BJ (cell line): Measurements from ENCODE around the gene RGMB. TPM values are rescaled to one million over a fixed set of nuclear protein-coding genes. Genes with fewer than 3 reads are reported as not detected.

Experiments used
- CTCF ChIA-PET: fragments of 350-600 bp; formaldehyde crosslinking; extraction: SDS; loops from one replicate; lab custom pipeline; 2021; ENCODE audit warnings: antibody characterized with exemption, inconsistent platforms; lab: Yijun Ruan, JAX
- POLR2A ChIA-PET: fragments of 300-600 bp; sonication (Branson Sonifier 250); formaldehyde crosslinking; extraction: SDS; loops from one replicate; lab custom pipeline; 2021; ENCODE audit warnings: antibody characterized with exemption; lab: Charles Lee
- DNase-seq: peaks from one replicate; pipeline ENCODE4 v3.0.0-alpha.2; 2011; ENCODE audit warnings: low read depth
- H3K27me3 ChIP-seq: 2 replicates; pipeline ENCODE4 v1.6.0; 2011; ENCODE audit warnings: low read length; ENCODE audit not compliant: control insufficient read depth, insufficient read depth
- H3K36me3 ChIP-seq: 2 replicates; pipeline ENCODE4 v1.5.1; 2011; ENCODE audit warnings: low read length; ENCODE audit not compliant: control insufficient read depth, insufficient read depth
- H3K4me3 ChIP-seq: 2 replicates; pipeline ENCODE4 v1.5.1; 2011; ENCODE audit warnings: low read depth, mild to moderate bottlenecking, control low read depth, low read length
- polyA minus RNA-seq: library from RNA; depleted of rRNA, polyadenylated mRNA; stranded (reverse); fragments of >200 nt; gene quantifications from 2 replicates; pipeline ENCODE4 v1.2.3, GENCODE V29; 2011; rRNA and poly(A)+ RNA removed
- polyA plus RNA-seq: library from polyadenylated mRNA; depleted of rRNA; stranded (reverse); fragments of >200 nt; gene quantifications from 2 replicates; pipeline ENCODE4 v1.2.3, GENCODE V29; 2011; rRNA removed
- TF ChIP-seq, protein P1 (sequence below): IDR thresholded peaks from 2 replicates; pipeline ENCODE4 v1.5.1; 2011; ENCODE audit warnings: low read depth, mild to moderate bottlenecking, control low read depth, inconsistent platforms, low read length, moderate library complexity; ENCODE audit not compliant: insufficient read depth

Gene RGMB
- 64.3 and 89.7 TPM in 2 replicates for polyA plus RNA-seq
- 101 and 115 TPM in 2 replicates for polyA minus RNA-seq

- CTCF ChIA-PET: interaction anchor here (0.9 to 1.2 kb wide), 2 partner anchors 306 to 375 kb away, joined by 3 read pairs; no protein-coding TSS in a partner anchor
- H3K4me3 ChIP-seq: peak within 1 kb of the TSS; percentile 84
- peaks cover 7% of the 10 kb centered on the region for H3K36me3 ChIP-seq
- POLR2A ChIA-PET: no interaction called here
- TF ChIP-seq, protein P1, sequence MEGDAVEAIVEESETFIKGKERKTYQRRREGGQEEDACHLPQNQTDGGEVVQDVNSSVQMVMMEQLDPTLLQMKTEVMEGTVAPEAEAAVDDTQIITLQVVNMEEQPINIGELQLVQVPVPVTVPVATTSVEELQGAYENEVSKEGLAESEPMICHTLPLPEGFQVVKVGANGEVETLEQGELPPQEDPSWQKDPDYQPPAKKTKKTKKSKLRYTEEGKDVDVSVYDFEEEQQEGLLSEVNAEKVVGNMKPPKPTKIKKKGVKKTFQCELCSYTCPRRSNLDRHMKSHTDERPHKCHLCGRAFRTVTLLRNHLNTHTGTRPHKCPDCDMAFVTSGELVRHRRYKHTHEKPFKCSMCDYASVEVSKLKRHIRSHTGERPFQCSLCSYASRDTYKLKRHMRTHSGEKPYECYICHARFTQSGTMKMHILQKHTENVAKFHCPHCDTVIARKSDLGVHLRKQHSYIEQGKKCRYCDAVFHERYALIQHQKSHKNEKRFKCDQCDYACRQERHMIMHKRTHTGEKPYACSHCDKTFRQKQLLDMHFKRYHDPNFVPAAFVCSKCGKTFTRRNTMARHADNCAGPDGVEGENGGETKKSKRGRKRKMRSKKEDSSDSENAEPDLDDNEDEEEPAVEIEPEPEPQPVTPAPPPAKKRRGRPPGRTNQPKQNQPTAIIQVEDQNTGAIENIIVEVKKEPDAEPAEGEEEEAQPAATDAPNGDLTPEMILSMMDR: no peak
- no peaks in the 10 kb centered on the region for H3K27me3 ChIP-seq
- peak; percentile 96 for DNase-seq
Observed at GRCh38 chr5:98773464-98774191, at the start of gene RGMB. Gene RGMB (plus strand): TSS chr5:98773663. CDS start chr5:98774071, 408 bp downstream.

DNA sequence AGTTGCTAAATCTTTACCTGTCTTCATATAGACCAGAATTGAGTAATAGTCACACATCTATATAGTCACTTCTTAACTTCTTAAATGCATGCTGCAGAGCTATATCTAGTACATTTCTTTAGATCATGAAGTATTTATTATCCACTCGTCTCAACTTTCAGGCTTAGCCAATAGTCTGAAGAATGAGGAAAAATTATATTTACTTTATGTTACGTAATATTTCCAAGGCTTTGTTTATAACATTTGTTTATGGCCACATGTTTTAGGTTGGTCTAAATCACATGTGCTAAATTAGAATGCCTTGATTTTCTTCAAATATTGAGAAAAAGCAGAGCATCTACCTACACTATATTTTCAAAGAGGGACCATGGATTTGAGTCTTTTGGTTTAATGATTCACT, 47.2 kb upstream of the RGMB start:
- H3K27me3 ChIP-seq: no peaks in the 10 kb centered on the region
- TF ChIP-seq, protein P1: no peak
- POLR2A ChIA-PET: no interaction called here
- DNase-seq: no peak
- CTCF ChIA-PET: no interaction called here
- no peak overlapping the region for H3K4me3 ChIP-seq
- no peaks in the 10 kb centered on the region for H3K36me3 ChIP-seq

DNA sequence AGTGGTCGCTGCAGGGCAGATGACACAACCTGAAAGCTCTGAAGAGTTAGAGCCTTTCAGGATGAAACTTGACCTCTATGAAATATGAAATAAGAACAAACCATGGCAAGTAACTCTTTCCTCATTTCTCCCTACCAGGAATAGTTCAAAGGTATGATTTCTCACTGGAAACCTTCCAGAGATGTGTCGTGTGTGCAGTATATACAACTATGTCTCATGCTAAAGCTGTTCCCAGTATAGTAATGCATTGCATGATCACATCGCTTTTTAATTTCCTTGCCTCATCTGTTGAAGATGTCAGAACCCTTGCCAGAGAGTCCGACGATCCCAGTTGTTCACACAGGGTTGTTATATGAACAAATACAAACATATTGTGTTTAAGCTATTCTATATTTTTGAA, 45.8 kb upstream of the RGMB start:
- TF ChIP-seq, protein P1: no peak
- ChIA-PET POLR2A (no interaction called here), CTCF (no interaction called here)
- no peak overlapping the region for H3K4me3 ChIP-seq
- no peaks in the 10 kb centered on the region for H3K36me3 ChIP-seq
- DNase-seq: no peak
- no peaks in the 10 kb centered on the region for H3K27me3 ChIP-seq

DNA sequence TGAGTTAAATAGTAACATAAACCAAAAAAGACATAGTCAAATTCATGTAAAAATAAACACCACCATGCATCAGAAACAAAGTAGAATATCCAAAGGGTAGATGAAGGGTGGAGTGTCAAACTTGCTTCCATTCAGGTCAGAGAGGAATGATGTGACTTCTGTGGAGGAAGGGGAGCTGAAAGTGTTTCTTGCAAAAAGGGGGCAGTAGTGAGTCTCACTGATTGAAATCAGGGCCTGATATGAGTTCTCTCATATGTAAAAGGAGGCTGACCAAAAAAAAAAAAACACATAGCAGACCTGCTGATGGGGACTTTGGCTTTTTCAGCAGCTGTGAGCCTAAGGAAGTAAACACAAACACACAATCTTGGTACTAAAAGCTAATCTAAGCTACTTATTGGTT, 38.8 kb upstream of the RGMB start:
- CTCF ChIA-PET: interaction anchor here (0.6 to 1.2 kb wide), 2 partner anchors 9 to 42 kb away, joined by 3 read pairs; no protein-coding TSS in a partner anchor
- Histone ChIP-seq H3K4me3 (no peak overlapping the region), H3K36me3 (no peaks in the 10 kb centered on the region), H3K27me3 (no peaks in the 10 kb centered on the region)
- no peak for DNase-seq
- TF ChIP-seq, protein P1: no peak
- POLR2A ChIA-PET: no interaction called here

DNA sequence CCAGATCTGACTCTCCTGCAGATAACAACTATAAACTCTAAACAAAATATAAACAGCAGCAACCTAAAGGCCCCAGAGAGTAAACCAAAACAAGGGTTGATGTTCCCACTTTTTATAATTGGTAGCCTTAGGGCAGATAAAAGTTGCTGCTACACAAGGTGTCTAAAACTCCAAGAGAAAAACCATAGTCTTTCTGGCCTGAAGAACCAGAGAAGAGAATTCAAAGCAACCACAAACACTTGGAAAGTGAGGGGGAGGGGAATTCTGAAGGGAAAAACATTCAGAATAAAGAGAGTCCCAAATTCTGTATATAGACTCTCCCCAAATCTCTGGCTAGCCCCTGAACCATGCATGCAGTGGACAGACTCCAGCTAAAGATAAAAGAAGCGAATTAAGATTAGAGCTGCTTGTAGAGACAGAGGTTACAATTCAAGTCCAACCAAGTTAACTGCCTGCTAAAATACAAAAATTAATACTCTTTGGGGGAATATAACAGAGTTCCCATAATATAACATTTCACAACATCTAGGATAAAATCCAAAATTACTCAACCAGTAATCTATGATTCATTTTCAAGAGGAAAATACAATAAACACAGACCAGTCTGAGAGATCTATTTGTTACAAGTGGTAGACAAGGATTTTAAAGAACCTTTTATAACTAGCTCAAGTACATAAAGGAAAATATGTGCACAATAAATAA, 37.5 kb upstream of the RGMB start:
- DNase-seq: peak; percentile 59
- Histone ChIP-seq H3K27me3 (no peaks in the 10 kb centered on the region), H3K36me3 (no peaks in the 10 kb centered on the region), H3K4me3 (no peak overlapping the region)
- ChIA-PET POLR2A (no interaction called here), CTCF (no interaction called here)
- TF ChIP-seq, protein P1: no peak
